GM19025 (cell line): ENCODE measurements around the gene EEIG1.

ENCODE experiments used
- ATAC-seq: cut with Tn5 transposase; IDR thresholded peaks from one replicate; pipeline ENCODE4 v1.9.1; 2021; ENCODE audit warnings: mild to moderate bottlenecking, low read depth, moderate library complexity; ENCODE audit not compliant: unreplicated experiment

Gene EEIG1

DNA sequence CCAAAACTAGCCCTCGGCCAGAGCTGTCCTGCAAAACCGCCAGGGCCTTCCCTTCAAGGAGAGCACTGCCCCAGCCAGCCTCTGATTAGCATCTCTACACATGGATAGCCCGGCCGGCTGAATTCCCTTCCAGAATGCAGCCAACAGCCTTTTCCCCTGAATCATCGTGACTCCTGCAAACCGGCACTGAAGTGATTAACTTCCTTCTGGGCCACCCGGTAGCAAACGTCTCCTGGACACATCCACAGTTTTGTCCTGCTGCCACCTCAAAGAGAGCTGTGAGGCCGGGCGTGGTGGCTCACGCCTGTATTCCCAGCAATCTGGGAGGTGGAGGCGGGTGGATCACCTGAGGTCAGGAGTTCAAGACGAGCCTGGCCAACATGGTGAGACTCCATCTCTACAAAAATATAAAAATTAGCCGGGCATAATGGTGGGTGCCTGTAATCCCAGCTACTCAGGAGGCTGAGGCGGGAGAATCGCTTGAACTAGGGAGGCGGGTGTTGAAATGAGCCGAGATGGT lies 21.1 kb upstream of the EEIG1 start:
- ATAC-seq, result no peak

DNA sequence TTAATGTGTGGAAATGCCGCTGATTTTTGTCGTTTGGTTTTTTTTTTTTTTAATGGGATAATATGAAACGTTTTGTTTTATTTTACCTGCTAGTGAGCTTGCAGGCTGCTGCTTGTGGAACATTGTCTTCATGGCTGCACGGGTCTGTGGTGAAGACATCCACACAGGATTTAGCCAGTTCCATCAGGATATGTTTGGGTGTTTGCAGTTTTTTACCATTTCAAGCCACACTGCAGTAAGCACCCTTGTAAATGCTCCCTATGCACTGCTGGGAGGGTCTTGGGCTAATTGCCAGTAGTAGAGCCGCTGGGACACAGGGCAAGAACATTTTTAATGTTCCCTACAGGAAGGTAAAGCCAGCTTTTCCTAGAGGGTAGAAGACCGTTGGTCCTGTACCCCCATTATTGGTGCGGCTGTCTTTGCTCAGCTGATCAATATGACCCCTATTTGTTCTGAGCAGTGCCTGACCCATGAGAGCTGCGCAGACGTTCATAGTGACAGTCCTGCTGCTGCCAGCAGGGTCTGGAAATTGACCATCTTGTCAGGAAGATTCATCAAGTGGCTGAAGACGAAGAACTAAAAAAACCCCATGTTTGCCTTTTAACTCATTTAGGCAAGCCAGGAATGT lies 20.5 kb upstream of the EEIG1 start:
- no peak for ATAC-seq

DNA sequence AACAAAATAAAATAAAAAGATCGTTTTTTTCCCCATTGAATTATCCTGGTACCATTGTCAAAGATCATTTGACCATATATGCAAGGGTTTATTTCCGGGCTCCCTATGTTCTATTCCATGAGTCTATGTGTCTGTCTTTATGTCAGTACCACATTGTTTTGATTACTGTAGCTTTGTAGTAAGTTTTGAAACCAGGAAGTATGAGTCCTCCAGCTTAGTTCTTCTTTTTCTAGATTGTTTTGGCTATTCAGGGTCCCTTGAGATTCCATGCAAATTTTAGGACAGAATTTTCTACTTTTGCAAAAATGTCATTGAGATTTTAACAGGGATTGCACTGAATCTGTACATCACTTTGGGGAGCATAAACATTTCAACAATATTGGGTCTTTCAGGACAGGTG lies 18.7 kb upstream of the EEIG1 start:
- no peak for ATAC-seq

DNA sequence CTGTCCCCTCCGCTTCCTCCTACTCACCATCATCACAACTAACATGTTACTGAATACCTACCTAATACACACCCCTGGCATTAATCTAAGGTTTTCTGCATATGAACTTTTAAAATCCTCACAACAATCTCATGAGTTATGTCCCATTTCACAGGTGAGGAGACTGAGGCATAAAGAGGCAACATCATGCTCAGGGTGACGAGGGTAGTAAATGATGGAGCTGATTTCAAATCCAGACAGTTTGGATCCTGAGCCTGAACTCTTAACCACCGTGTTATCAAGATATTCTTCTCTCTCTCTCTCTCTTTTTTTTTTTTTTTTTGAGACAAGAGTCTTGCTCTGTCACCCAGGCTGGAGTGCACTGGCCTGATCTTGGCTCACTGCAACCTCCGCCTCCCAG lies 12.9 kb upstream of the EEIG1 start:
- no peak for ATAC-seq

DNA sequence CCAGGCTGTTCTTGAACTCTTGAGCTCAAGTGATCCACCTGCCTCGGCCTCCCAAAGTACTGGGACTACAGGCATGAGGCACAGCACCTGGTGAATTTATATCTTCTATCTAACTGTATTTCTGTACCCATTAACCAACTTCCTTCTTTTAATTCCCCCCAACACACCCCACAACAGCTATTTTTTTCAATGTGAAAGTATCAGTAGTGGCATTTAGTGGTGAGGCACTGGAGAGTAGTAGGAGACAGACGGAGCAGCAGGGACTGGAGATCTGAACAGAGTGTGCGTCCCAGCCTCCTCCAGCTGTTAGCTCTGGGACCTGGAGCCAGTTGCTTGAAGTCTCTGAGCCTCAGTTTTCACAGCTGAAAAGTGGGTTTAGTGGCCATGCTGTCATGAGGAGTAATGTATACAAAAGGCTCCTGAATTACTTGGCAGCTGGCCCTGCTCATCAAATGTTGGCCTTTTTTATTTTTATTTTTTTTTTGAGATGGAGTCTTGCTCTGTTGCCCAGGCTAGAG lies 11.0 kb upstream of the EEIG1 start:
- no peak for ATAC-seq

DNA sequence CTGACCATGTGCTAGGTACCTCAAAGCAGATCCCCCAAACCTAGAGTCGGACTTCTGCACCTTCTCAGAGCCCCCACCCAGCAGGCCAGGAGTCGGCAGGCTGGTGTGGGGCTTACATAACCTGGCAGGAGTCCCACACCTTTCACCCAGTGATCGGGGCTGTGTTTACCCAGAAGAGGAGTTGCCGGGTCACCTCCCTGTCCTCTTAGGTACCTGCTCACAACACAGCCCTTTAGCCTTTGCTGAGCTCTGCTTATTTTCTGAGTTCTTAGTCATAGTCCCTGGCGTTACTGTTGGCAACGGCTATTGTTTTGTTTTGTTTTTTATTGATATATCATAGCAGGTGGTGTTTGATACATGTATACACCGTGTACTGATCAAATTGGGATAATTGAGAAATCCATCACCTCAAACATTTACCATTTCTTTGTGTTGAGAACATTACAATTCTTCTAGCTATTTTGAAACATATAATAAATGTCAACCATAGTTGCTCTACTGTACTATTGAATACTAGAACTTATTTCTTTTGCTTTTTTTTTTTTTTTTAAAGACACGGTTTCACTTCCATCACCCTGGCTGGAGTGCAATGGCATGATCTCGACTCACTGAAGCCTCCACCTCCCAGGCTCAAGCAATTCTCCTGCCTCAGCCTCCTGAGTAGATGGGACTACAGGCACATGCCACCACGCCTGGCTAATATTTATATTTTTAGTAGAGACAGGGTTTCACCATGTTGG lies 10.4 kb upstream of the EEIG1 start:
- no peak for ATAC-seq

DNA sequence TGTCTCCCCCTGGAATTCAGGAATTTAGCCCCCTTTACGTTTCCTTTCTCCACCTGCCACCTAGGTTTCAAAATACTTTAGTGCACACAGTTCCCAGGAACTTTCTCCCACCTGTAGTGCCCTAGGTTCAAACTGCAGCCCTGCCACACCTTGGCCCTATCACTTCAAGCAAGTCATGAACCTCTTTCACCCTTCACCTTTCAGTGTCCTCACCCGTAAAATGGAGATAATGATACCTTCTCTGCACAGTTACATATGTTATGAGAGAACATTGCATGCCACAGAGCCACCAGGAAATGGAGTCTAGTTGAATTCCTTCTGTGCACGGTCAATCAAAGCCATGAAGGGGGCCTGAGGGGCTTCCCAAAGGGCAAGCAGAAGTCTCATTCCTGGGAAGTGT lies 9.8 kb upstream of the EEIG1 start:
- no peak for ATAC-seq

DNA sequence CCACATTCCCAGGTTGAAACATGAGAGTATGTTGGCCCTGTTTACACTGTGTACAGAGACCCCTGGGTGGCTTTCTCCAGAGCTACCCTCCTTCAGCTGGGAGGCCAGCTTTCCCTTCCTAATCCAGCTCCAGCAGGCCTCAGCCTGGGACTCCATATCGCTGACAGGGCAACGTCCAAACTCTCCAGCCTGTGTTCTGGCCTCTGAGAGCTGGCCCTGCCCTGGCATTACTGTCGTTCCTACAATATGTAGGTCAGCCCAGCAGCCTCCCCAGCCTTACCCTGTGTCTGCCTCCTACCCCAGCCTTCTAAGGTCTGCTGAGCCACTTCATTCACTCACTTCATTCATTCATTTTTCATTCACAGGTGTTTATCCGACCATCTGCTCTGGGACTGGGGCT lies 8.3 kb upstream of the EEIG1 start:
- no peak for ATAC-seq

DNA sequence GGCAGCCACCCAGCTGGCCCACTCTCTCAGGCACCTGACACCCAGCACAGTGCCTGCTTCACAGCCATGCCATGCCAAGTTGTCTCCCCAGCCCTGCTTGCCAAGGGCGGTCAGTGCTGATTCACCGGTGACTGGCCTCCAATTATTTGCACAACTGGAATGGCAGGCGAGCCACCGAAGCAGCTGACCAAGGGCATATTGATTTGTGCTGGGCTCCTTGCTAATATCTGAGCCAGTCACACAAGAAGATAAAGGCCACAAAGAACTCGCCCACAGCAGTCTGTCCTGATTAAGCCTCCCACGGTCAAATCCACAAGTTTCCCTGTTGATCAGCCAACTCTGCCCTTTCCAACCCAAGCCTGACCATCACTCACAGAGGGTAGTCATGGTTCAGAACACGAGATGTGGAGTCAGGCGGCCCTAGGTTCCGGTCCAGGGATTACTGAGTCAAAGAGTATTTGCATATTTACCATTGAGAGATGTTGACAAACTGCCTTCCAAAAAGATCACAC lies 6.4 kb upstream of the EEIG1 start:
- ATAC-seq, result no peak

DNA sequence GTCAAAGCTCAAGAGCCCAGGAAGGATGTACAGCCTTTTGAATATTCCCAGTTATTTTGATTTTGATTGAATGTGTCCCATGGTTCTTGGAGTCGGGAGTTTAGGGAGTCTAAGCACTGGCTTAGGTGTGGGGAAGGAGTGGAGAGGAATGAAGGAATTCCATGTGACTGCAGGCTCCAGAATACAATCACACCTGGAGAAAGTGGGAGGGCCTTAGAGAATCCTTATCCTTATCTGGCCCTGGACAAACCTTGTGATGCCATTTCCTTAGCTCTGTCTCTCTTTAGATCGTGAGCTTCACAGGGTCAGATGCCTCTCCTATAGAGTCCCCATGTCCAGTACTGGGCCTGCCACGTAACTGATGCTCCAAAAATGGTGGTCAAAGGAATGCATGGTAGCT lies 4.2 kb upstream of the EEIG1 start:
- no peak for ATAC-seq

DNA sequence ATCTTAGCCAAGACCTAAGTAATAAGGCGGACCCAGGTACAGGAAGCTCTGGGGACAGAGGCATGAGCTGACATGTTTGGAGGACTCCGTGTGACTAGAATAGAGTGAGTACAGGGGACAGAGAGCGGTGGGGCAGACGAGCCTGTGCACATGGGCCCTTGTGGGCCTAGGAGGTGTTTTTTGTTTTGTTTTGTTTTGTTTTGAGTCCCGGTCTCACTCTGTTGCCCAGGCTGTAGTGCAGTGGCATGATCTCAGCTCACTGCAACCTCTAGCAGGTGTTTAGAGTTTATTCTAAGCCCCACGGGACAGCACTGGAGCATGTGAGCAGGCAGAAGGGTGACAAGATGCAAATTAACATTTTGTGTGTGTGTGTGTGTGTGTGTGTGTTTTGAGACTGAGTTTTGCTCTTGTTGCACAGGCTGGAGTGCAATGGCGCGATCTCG lies 3.1 kb upstream of the EEIG1 start:
- peak; percentile 32 for ATAC-seq

DNA sequence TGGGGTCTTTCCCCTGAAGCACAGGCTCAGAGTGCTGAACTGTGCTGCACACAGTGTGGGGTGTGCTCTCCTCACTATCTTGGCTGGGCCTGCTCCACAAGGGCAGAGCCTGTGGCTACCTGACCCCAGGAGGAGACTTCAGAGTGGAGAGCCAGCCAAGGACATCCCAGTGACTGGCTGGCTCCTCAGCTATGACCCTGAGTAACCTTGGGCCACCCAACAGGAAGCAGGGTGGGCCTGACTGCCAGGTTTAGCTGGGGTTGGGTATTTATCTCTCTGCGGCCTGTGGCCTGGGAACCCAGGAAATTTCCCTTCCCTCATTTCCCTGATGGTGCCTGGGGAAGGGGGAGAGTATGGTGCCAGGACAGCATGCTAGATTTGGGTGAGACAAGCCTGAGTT lies 2.1 kb upstream of the EEIG1 start:
- ATAC-seq, result no peak

DNA sequence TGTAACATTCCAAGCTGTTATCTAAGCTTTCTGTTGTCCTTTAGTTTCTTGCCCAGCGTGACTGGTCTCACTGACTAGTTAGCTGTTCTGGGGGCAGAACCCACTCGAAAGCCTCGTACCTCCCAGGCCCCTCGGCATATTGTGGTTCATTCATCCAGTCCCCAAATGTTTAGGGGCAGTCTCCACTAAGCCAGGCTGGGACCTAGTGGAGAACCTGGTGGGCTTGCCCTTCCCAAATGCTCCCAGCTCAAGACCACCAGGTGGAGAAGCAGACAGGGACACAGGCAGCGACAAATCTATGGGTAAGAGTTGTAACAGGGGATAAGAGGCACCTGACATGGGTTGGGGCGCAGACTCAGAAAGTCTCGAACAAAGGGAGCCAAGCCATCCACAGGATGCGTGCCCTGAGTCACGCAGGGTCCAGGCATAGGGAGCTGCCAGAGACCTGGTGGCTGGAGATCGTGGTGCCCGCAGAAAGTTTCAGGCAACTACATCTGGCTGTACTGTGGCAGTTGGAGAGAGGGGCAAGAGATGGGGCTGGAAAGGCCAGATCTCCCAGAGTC lies 851 bp upstream of the EEIG1 start:
- no peak for ATAC-seq

DNA sequence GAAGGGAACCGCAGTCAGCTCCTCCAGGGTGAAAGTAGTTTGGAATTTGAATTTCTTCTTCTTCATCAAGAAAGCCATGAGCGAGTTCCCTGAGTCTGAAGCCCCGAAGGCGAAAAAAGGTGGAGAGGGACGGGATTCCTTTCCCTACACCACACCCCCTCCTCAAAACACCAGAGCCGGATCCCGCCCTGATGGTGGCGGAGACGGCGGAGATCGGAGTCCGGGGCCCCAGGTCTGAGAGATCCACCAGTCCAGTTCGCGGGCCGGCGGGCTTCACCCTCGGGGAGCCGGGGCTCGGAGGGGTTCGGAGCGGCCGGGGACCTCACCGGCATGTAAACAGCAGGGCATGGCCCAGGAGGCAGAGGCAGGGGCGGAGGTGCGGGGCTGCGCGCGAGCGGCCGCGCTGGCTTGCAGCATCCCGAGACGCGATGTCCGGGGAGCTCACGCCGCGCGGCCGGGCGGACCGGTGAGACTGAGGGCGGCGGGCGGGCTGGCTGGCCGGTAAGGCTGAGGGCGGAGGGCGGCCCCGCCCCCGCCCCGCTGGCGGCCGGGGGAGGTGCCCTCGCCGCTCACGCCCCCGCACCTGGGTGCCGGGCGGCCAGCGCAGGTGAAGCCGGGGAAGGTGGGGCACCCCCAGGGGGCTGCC lies 606 bp downstream of the EEIG1 start:
- peak; percentile 24 for ATAC-seq

DNA sequence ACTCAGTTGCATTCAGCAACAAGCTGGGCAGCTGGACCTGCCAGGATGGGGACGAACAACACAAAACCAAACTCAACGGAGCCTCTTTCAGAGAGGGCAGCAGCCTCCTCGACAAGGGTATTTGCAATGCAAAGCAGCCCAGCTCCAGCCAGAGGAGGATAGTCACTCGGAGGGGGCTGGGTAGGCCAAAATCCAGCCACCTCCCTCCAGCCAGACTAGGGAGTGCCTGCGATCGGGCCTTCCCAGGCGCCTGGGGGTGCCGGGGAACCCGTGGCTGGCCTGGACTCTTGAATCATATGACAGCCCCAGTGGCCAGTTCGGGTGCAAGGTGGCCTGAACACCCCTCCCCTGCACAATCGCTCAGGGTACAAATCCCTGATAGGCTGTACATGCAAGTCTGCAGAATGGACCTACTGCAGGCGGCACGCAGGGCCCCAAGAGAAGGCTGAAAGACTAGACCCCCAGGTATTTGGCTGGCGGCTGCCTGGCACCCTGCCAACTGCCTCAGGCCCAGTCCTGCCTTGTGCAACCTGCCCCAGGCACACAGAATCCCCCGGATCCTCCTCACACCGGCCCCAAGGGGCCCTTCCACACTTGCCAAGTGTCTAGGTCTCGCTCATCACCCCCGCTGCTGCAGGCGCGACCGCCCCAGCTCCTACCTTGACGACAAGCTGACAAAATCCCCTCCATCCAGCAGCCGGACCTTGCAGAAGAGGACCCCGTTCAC lies 1.3 kb downstream of the EEIG1 start:
- no peak for ATAC-seq

DNA sequence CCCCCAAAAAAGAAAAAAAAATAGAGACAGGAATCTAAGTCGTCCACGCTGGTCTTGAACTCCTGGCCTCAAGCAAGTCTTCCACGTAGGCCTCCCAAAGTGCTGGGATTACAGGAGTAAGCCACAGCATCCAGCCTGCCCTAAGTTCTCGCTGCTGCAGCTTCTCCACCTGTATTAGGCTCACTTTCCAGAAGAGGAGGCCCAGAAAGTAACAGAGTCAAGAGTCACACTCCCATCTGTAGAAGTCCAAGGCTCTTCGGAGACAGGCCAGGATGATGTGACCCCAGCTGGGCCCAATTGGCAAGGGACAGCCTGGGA lies 1.8 kb downstream of the EEIG1 start:
- ATAC-seq, result no peak

DNA sequence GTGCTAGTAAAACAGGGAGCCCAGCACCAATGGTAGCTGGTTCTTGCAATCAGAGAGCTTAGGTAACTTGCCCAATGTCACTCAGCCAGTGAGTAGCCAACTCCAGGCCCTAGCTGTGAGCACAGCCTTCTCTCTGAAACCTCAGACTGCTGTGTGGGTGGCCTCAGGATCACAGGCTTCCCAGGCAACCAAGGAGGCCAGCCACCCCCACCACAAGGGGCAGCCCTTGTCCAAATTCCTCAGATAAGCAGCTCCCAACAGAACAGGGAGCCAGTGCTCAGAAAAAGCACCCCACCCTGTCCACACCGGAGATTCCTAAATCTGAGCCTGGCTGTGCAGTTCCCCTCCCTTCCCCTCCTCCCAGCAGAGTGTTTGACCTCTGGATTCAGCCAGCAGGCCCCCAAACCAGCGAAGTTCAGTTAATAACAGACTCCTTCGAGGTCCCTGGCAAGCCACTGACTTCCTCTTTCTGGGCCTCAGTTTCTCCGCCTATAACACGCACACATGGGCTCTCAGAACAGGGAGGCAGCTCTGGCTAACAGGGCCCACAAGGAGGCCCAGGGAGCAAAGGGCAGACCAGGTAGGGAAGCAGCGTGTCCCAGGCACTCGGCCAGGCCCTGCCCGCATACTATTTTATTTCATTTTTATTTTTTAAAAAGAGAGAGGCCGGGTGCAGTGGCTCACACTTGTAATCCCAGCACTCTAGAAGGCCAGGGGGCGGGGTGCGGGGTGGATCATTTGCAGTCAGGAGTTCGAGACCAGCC lies 2.7 kb downstream of the EEIG1 start:
- ATAC-seq, result no peak

DNA sequence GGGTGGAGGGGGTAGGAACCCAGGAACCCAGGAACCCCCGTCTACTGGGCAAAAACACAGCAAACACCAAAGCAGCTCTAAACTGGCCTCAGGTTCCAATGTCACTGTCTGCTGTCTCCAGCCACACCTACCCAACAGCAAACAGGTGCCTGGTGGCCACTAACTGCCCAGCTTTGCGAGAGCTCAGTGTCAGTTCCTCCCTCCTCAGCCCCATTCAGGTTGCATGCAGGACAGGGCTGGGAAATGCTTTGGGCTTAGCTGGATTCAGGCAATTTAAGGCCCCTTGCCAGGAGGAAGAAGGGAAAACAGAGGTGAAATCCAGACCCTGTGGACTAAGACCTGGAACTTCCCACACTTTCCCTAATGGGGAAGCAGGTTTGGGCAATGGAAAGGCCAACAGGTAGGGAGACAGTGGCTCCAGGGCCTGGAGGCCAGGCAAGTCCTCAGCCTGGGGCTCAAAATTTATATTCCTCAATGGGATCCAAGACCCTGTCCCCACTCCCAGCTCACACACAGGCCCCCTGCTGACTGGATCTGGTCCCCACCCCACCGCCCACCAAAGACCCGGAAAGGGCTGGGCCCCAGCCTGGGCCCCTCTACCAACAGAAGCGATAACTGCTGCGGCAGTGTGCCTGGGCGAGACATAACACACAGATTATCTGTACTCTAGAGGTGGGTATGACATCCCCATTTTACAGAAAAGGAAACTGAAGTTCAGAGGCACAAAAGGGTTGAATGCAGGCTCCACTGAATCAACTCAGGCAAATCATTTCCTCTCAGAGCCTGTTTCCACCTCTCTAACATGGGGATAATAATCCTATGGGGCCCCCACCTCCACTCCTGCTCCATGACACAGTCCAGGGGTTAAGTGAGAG lies 3.5 kb downstream of the EEIG1 start:
- no peak for ATAC-seq

DNA sequence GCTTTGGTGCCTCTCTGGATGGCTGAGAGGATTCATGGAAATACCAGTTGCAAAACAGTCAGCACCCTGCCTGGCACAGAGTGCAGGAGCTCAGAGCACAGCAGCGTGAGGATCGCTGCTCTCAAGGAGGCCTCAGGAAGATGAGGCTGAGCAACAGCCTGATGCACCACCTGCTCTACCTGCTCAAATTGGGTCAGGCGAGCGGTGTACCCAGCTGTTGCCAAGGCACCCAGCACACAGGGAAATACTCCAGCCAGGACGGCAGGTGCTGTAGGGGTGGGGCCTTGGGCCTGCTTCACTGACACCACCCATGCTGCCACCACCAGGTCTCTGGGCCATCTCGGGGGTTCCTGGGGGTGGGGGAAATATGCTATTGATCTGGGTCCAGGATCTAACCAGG lies 4.3 kb downstream of the EEIG1 start:
- ATAC-seq, result no peak
